ENCODE measurements around the gene TFDP2.

TFDP2 gene

DNA sequence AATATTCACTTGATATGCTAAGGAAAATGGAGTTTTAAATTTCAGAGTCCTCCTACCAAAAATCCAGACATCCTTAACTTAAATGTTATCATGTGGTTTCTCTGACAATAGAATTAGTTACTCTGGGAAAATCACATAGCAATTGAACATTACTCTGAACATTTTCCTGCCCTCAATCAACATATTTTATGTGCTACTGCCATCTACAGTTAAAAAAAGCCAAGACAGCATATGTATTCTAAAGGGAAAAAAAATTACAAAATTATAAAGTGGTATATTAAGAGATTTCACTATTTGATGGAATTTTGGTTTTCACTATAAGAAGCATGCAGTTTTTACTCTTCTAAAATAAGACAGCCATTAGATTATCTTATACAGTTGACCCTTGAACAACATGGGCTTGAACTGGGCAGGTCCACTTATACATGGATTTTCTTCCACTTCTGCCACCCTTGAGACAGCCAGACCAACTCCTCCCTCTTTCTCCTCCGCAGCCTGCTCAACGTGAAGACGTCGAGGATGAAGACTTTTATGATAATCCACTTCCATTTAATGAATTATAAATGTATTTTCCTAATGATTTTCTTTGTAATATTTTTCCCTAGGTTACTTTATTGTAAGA, 150.6 kb downstream of the TFDP2 start:
- no peaks in the 10 kb centered on the region for H3K27me3 ChIP-seq (ENCODE audit: insufficient read depth, poor library complexity, severe bottlenecking)
- H3K27ac ChIP-seq (replicated peaks) = no peak overlapping the region
- no peak for DNase-seq (ENCODE audit: low read depth in 1 of 2, low spot score in 1 of 2)
- H3K4me3 ChIP-seq (replicated peaks; ENCODE audit: insufficient read depth, low read length) = no peak overlapping the region
- no peak for TF ChIP-seq POLR2AphosphoS5 (IDR thresholded peaks at IDR 0.05; ENCODE audit: low read depth)
- TF ChIP-seq, protein P1, sequence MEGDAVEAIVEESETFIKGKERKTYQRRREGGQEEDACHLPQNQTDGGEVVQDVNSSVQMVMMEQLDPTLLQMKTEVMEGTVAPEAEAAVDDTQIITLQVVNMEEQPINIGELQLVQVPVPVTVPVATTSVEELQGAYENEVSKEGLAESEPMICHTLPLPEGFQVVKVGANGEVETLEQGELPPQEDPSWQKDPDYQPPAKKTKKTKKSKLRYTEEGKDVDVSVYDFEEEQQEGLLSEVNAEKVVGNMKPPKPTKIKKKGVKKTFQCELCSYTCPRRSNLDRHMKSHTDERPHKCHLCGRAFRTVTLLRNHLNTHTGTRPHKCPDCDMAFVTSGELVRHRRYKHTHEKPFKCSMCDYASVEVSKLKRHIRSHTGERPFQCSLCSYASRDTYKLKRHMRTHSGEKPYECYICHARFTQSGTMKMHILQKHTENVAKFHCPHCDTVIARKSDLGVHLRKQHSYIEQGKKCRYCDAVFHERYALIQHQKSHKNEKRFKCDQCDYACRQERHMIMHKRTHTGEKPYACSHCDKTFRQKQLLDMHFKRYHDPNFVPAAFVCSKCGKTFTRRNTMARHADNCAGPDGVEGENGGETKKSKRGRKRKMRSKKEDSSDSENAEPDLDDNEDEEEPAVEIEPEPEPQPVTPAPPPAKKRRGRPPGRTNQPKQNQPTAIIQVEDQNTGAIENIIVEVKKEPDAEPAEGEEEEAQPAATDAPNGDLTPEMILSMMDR (IDR thresholded peaks at IDR 0.05; ENCODE audit: insufficient read depth, low read length) = peak; percentile 11
- TF ChIP-seq SPI1 (IDR thresholded peaks at IDR 0.05; ENCODE audit: borderline replicate concordance, low read depth) = no peak
- TF ChIP-seq, protein P2, sequence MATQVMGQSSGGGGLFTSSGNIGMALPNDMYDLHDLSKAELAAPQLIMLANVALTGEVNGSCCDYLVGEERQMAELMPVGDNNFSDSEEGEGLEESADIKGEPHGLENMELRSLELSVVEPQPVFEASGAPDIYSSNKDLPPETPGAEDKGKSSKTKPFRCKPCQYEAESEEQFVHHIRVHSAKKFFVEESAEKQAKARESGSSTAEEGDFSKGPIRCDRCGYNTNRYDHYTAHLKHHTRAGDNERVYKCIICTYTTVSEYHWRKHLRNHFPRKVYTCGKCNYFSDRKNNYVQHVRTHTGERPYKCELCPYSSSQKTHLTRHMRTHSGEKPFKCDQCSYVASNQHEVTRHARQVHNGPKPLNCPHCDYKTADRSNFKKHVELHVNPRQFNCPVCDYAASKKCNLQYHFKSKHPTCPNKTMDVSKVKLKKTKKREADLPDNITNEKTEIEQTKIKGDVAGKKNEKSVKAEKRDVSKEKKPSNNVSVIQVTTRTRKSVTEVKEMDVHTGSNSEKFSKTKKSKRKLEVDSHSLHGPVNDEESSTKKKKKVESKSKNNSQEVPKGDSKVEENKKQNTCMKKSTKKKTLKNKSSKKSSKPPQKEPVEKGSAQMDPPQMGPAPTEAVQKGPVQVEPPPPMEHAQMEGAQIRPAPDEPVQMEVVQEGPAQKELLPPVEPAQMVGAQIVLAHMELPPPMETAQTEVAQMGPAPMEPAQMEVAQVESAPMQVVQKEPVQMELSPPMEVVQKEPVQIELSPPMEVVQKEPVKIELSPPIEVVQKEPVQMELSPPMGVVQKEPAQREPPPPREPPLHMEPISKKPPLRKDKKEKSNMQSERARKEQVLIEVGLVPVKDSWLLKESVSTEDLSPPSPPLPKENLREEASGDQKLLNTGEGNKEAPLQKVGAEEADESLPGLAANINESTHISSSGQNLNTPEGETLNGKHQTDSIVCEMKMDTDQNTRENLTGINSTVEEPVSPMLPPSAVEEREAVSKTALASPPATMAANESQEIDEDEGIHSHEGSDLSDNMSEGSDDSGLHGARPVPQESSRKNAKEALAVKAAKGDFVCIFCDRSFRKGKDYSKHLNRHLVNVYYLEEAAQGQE (IDR thresholded peaks at IDR 0.05; ENCODE audit: insufficient replicate concordance, low read depth) = no peak
- TF ChIP-seq GABPA (IDR thresholded peaks at IDR 0.05; ENCODE audit: low read depth) = no peak

DNA sequence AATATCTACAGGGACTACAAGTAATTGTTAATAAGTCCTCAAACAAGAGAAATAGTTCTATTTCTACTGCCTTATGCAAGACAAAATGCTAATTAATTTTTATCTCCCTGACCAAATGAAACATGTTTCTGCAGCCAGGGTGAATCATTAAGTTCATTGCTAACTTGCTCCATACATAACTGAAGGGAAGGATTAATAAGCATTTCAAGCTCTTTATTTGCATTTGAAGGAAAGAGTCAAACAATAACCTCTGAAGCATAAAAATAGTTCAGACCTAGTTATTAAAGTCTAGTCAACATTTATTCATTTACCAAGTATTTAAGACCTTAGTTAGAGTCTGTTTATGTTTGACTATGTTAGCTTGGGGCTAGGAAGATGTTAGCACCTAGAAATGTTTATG, 152.9 kb downstream of the TFDP2 start:
- TF ChIP-seq, protein P2 (IDR thresholded peaks at IDR 0.05; ENCODE audit: insufficient replicate concordance, low read depth) = no peak
- TF ChIP-seq, protein P1 (IDR thresholded peaks at IDR 0.05; ENCODE audit: insufficient read depth, low read length) = no peak
- TF ChIP-seq SPI1 (IDR thresholded peaks at IDR 0.05; ENCODE audit: borderline replicate concordance, low read depth) (no peak), GABPA (IDR thresholded peaks at IDR 0.05; ENCODE audit: low read depth) (no peak), POLR2AphosphoS5 (IDR thresholded peaks at IDR 0.05; ENCODE audit: low read depth) (no peak)
- DNase-seq (ENCODE audit: low read depth in 1 of 2, low spot score in 1 of 2) = no peak
- H3K27me3 ChIP-seq (ENCODE audit: insufficient read depth, poor library complexity, severe bottlenecking) = no peaks in the 10 kb centered on the region
- H3K4me3 ChIP-seq (replicated peaks; ENCODE audit: insufficient read depth, low read length) = no peak overlapping the region
- no peak overlapping the region for H3K27ac ChIP-seq (replicated peaks)

DNA sequence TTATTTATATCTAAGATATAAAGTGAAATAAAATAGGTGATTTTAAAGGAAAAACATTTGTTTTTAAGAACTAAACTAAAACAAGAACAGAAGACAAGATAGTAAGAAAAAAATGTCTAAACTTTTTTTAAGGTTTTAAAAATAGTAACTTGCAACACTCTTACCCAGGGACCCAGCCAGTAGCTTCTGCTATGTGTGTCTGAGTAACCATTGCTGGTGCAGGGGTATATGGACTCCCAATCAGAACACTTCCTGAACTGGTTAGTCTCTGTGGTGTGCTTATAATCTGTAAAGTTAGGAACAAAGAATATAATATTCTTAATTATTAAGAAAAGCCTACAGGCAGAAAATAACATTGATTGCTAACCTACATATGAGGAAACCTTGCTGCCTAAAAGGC, 154.5 kb downstream of the TFDP2 start:
- TF ChIP-seq, protein P1 (IDR thresholded peaks at IDR 0.05; ENCODE audit: insufficient read depth, low read length) = no peak
- TF ChIP-seq, protein P2 (IDR thresholded peaks at IDR 0.05; ENCODE audit: insufficient replicate concordance, low read depth) = no peak
- no peak for TF ChIP-seq GABPA (IDR thresholded peaks at IDR 0.05; ENCODE audit: low read depth)
- Histone ChIP-seq H3K27me3 (ENCODE audit: insufficient read depth, poor library complexity, severe bottlenecking) (no peaks in the 10 kb centered on the region), H3K27ac (replicated peaks) (no peak overlapping the region), H3K4me3 (replicated peaks; ENCODE audit: insufficient read depth, low read length) (no peak overlapping the region)
- DNase-seq (ENCODE audit: low read depth in 1 of 2, low spot score in 1 of 2) = no peak
